SK-N-MC (cell line): Measurements from ENCODE around the gene MACF1.

Experiments used
- EZH2 ChIP-seq: fragments of 200-600 bp; sonication (generic); IDR thresholded peaks from one replicate; pipeline ENCODE4 v1.6.1; 2017; ENCODE audit warnings: antibody characterized with exemption
- FOXP2 ChIP-seq: optimal IDR thresholded peaks from 2 replicates; pipeline ENCODE3; 2011; ENCODE audit warnings: mild to moderate bottlenecking, moderate library complexity; ENCODE audit not compliant: insufficient read depth; ENCODE audit errors: extremely low read length, control extremely low read depth
- POLR2AphosphoS5 ChIP-seq: IDR thresholded peaks from 2 replicates; pipeline ENCODE4 v1.6.1; 2012; ENCODE audit warnings: mild to moderate bottlenecking, low read depth, low read length, borderline replicate concordance

GRCh38 chr1:39168301-39169080 lies 36.0 kb upstream of the MACF1 start:
- TF ChIP-seq EZH2 (no peak), POLR2AphosphoS5 (no peak), FOXP2 (no peak)
